Measurements from ENCODE around the gene FOXO3. TPM values are rescaled to one million over a fixed set of nuclear protein-coding genes. Genes with fewer than 3 reads are reported as not detected.

Gene FOXO3
- total RNA-seq, 1 experiment from 2014 or later: 22.1 TPM

DNA sequence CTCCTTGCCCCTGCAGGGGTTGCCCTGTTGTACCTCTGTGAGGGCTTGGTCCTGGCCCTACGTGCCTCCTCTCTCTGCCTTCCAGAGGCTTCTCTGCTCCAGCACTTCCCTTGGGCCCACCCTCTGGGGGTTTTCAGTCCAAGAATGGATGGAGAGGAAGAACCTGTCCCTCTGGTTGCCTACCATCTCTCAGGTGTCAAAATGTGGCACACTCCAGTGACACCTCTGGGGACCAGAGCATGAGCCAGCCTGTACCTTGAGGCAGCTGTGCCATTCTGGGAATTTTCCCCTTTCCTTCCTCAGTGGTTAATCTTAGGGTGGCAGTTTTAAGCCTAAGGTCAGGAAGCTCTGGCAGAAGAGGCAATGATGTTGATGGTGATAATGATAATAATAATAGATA is 172.3 kb downstream of the FOXO3 start:
- peaks cover 13% of the 10 kb centered on the region; the same call in 1 of the 2 replicates for H3K4me1 ChIP-seq (ENCODE audit: insufficient read depth, low read length)
- H2AK5ac ChIP-seq (ENCODE audit: insufficient read length, low read length): no peak overlapping the region
- no peak overlapping the region for H4K8ac ChIP-seq (replicated peaks; ENCODE audit: insufficient read length, low read depth, low read length)
- WGBS (ENCODE audit: extremely low coverage, insufficient read length, low lambda C conversion rate): no CpG with 5 or more reads among the region's 1 CpG
- H3K56ac ChIP-seq (ENCODE audit: insufficient read length, low read depth, low read length): no peak overlapping the region
- H3K79me2 ChIP-seq (ENCODE audit: insufficient read depth, low read length): no peaks in the 10 kb centered on the region
- no peaks in the 10 kb centered on the region; a peak in 1 of 5 replicates for H3K9me3 Mint-ChIP-seq
- DNase-seq: no peak
- H4K91ac ChIP-seq (ENCODE audit: insufficient read length, low read depth, low read length): no peak overlapping the region
- no peaks in the 10 kb centered on the region for H4K20me1 ChIP-seq (ENCODE audit: control insufficient read depth, insufficient read depth, insufficient read length)
- TF ChIP-seq, protein P1, sequence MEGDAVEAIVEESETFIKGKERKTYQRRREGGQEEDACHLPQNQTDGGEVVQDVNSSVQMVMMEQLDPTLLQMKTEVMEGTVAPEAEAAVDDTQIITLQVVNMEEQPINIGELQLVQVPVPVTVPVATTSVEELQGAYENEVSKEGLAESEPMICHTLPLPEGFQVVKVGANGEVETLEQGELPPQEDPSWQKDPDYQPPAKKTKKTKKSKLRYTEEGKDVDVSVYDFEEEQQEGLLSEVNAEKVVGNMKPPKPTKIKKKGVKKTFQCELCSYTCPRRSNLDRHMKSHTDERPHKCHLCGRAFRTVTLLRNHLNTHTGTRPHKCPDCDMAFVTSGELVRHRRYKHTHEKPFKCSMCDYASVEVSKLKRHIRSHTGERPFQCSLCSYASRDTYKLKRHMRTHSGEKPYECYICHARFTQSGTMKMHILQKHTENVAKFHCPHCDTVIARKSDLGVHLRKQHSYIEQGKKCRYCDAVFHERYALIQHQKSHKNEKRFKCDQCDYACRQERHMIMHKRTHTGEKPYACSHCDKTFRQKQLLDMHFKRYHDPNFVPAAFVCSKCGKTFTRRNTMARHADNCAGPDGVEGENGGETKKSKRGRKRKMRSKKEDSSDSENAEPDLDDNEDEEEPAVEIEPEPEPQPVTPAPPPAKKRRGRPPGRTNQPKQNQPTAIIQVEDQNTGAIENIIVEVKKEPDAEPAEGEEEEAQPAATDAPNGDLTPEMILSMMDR (conservative IDR thresholded peaks at IDR 0.05): no peak
- H3K36me3 Mint-ChIP-seq (ENCODE audit: insufficient read depth in 1 of 3, low read depth in 3 of 3): no peaks in the 10 kb centered on the region
- H3K14ac ChIP-seq (ENCODE audit: insufficient read depth, low read length): no peak overlapping the region
- no peaks in the 10 kb centered on the region for H3K79me1 ChIP-seq (ENCODE audit: insufficient read depth, low read depth, low read length, poor library complexity, severe bottlenecking)
- no peak overlapping the region for H3K18ac ChIP-seq (ENCODE audit: insufficient read length, low read depth, low read length)
- peaks cover 72% of the 10 kb centered on the region in 2 experiments for H3K4me1 Mint-ChIP-seq
- no peaks in the 10 kb centered on the region for H3K9me3 ChIP-seq (ENCODE audit: control insufficient read depth, low read depth, low read length)
- no peak overlapping the region for H2BK120ac ChIP-seq (ENCODE audit: low read depth, low read length, poor library complexity, severe bottlenecking)
- H2AFZ ChIP-seq (ENCODE audit: low read length): no peak overlapping the region
- no peak overlapping the region for H2BK20ac ChIP-seq (ENCODE audit: low read depth, low read length, poor library complexity, severe bottlenecking)
- H2BK12ac ChIP-seq (ENCODE audit: insufficient read length, low read depth, low read length): no peak overlapping the region
- no peak overlapping the region for H3K9ac ChIP-seq (ENCODE audit: extremely low read depth, insufficient read length, low read length)
- no peak overlapping the region for H2BK15ac ChIP-seq (ENCODE audit: low read depth, low read length)
- no peak overlapping the region for H3K27ac ChIP-seq (ENCODE audit: insufficient read length, low read depth, low read length)
- H2BK5ac ChIP-seq (ENCODE audit: insufficient read length, low read length): no peak overlapping the region
- H3K27me3 Mint-ChIP-seq (ENCODE audit: low read depth): peaks cover 50% of the 10 kb centered on the region
- no peak overlapping the region for H3K4me2 ChIP-seq (ENCODE audit: insufficient read depth, insufficient read length, low read length)
- no peak overlapping the region for H4K5ac ChIP-seq (ENCODE audit: insufficient read length, low read depth, low read length)
- H3K27me3 ChIP-seq (ENCODE audit: insufficient read depth, low read length): no peaks in the 10 kb centered on the region
- no peak overlapping the region for H3T11ph ChIP-seq (ENCODE audit: low read length)
- no peak overlapping the region for H3K23ac ChIP-seq (ENCODE audit: insufficient read length, low read depth, low read length)
- H3K23me2 ChIP-seq (ENCODE audit: insufficient read length, low read depth, low read length, poor library complexity, severe bottlenecking): no peaks in the 10 kb centered on the region
- H3K27ac Mint-ChIP-seq: no peak overlapping the region
- no peak overlapping the region for H3K4ac ChIP-seq (ENCODE audit: low read depth, low read length)
- H3K4me3 Mint-ChIP-seq: no peak overlapping the region
